ENCODE data around the gene VPS35L. TPM values are rescaled to one million over a fixed set of nuclear protein-coding genes. Genes with fewer than 3 reads are reported as not detected.

Gene VPS35L
- total RNA-seq, 1 experiment from 2014 or later, result 51.1 TPM

GRCh38 chr16:19605701-19606100 is 50.2 kb downstream of the VPS35L start:
- Histone ChIP-seq H3K4me3 (ENCODE audit: low read depth, low read length, poor library complexity, severe bottlenecking) (no peak overlapping the region), H3K4me1 (ENCODE audit: insufficient read depth, low read length, poor library complexity, severe bottlenecking) (no peaks in the 10 kb centered on the region), H3K27me3 (replicated peaks; ENCODE audit: insufficient read depth, low read depth, low read length, poor library complexity) (no peaks in the 10 kb centered on the region), H3K27ac (ENCODE audit: low read depth, low read length, poor library complexity, severe bottlenecking) (no peak overlapping the region), H3K9me3 (ENCODE audit: low read depth, low read length, poor library complexity, severe bottlenecking) (no peaks in the 10 kb centered on the region), H3K36me3 (ENCODE audit: insufficient read depth, low read length, poor library complexity, severe bottlenecking) (no peaks in the 10 kb centered on the region)
- no peak for TF ChIP-seq EZH2 (IDR thresholded peaks at IDR 0.05; ENCODE audit: borderline replicate concordance, low read depth, low read length, poor library complexity, severe bottlenecking)
- intact Hi-C loops (cut with micrococcal nuclease; ENCODE audit: unreplicated experiment), result loop anchor here (10.0 kb wide), 1 partner anchor 779 kb away; no protein-coding TSS in a partner anchor
- no TSS peak for BruUV-seq (replicated peaks)
- CTCF ChIA-PET, result no interaction called here
- DNase-seq (ENCODE audit: low spot score), result no peak
- POLR2A ChIA-PET (ENCODE audit: low non-redundant PET), result no interaction called here

GRCh38 chr16:19607616-19608280 is 52.2 kb downstream of the VPS35L start:
- Histone ChIP-seq H3K27ac (ENCODE audit: low read depth, low read length, poor library complexity, severe bottlenecking) (no peak overlapping the region), H3K9me3 (ENCODE audit: low read depth, low read length, poor library complexity, severe bottlenecking) (no peaks in the 10 kb centered on the region), H3K27me3 (replicated peaks; ENCODE audit: insufficient read depth, low read depth, low read length, poor library complexity) (no peaks in the 10 kb centered on the region), H3K36me3 (ENCODE audit: insufficient read depth, low read length, poor library complexity, severe bottlenecking) (no peaks in the 10 kb centered on the region), H3K4me3 (ENCODE audit: low read depth, low read length, poor library complexity, severe bottlenecking) (no peak overlapping the region), H3K4me1 (ENCODE audit: insufficient read depth, low read length, poor library complexity, severe bottlenecking) (no peaks in the 10 kb centered on the region)
- TF ChIP-seq, protein P1, sequence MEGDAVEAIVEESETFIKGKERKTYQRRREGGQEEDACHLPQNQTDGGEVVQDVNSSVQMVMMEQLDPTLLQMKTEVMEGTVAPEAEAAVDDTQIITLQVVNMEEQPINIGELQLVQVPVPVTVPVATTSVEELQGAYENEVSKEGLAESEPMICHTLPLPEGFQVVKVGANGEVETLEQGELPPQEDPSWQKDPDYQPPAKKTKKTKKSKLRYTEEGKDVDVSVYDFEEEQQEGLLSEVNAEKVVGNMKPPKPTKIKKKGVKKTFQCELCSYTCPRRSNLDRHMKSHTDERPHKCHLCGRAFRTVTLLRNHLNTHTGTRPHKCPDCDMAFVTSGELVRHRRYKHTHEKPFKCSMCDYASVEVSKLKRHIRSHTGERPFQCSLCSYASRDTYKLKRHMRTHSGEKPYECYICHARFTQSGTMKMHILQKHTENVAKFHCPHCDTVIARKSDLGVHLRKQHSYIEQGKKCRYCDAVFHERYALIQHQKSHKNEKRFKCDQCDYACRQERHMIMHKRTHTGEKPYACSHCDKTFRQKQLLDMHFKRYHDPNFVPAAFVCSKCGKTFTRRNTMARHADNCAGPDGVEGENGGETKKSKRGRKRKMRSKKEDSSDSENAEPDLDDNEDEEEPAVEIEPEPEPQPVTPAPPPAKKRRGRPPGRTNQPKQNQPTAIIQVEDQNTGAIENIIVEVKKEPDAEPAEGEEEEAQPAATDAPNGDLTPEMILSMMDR (conservative IDR thresholded peaks at IDR 0.05; ENCODE audit: low read depth, low read length), result no peak
- no peak for TF ChIP-seq EZH2 (IDR thresholded peaks at IDR 0.05; ENCODE audit: borderline replicate concordance, low read depth, low read length, poor library complexity, severe bottlenecking)
- ChIA-PET POLR2A (ENCODE audit: low non-redundant PET) (no interaction called here), CTCF (no interaction called here)
- DNase-seq (ENCODE audit: low spot score), result no peak
- BruUV-seq (replicated peaks), result no TSS peak
- intact Hi-C loops (cut with micrococcal nuclease; ENCODE audit: unreplicated experiment), result loop anchor here (10.0 kb wide), 1 partner anchor 777 kb away; no protein-coding TSS in a partner anchor

- TF ChIP-seq, protein P1 (conservative IDR thresholded peaks at IDR 0.05; ENCODE audit: low read depth, low read length), result no peak
- TF ChIP-seq EZH2 (IDR thresholded peaks at IDR 0.05; ENCODE audit: borderline replicate concordance, low read depth, low read length, poor library complexity, severe bottlenecking), result no peak
- no peaks in the 10 kb centered on the region for H3K4me1 ChIP-seq (ENCODE audit: insufficient read depth, low read length, poor library complexity, severe bottlenecking)
- BruUV-seq (replicated peaks), result no TSS peak
- H3K4me3 ChIP-seq (ENCODE audit: low read depth, low read length, poor library complexity, severe bottlenecking), result no peak overlapping the region
- no peak overlapping the region for H3K27ac ChIP-seq (ENCODE audit: low read depth, low read length, poor library complexity, severe bottlenecking)
- intact Hi-C loops (cut with micrococcal nuclease; ENCODE audit: unreplicated experiment), result loop anchor here (10.0 kb wide), 1 partner anchor 775 kb away; no protein-coding TSS in a partner anchor
- ChIA-PET POLR2A (ENCODE audit: low non-redundant PET) (no interaction called here), CTCF (no interaction called here)
- no peaks in the 10 kb centered on the region for H3K27me3 ChIP-seq (replicated peaks; ENCODE audit: insufficient read depth, low read depth, low read length, poor library complexity)
- H3K9me3 ChIP-seq (ENCODE audit: low read depth, low read length, poor library complexity, severe bottlenecking), result no peaks in the 10 kb centered on the region
- no peak for DNase-seq (ENCODE audit: low spot score)
- no peaks in the 10 kb centered on the region for H3K36me3 ChIP-seq (ENCODE audit: insufficient read depth, low read length, poor library complexity, severe bottlenecking)
Observed at GRCh38 chr16:19609359-19609758, 53.9 kb downstream of the VPS35L start.

DNA sequence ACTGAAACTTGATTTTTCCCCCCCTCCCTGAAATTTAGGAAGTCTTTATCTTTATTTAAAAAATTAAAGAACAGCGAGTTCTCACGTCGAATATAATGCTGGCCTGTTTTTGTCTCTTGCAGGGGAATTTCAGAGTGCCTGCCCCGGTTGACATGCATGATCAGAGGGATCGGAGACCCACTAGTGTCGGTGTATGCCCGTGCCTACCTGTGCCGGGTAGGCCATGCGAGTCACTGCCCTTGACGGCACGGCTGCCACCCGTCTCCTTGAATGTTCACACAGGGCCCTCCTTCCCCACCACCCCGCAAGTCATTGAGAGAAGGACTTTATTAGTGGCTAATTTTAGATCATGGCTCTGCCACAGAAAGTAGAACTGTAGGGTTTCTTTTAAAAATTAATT is 54.7 kb downstream of the VPS35L start:
- DNase-seq (ENCODE audit: low spot score), result no peak
- CTCF ChIA-PET, result no interaction called here
- H3K27me3 ChIP-seq (replicated peaks; ENCODE audit: insufficient read depth, low read depth, low read length, poor library complexity), result no peaks in the 10 kb centered on the region
- no peak overlapping the region for H3K4me3 ChIP-seq (ENCODE audit: low read depth, low read length, poor library complexity, severe bottlenecking)
- intact Hi-C loops (cut with micrococcal nuclease; ENCODE audit: unreplicated experiment), result no loop called here
- TF ChIP-seq, protein P1 (conservative IDR thresholded peaks at IDR 0.05; ENCODE audit: low read depth, low read length), result no peak
- no peak for TF ChIP-seq EZH2 (IDR thresholded peaks at IDR 0.05; ENCODE audit: borderline replicate concordance, low read depth, low read length, poor library complexity, severe bottlenecking)
- no TSS peak for BruUV-seq (replicated peaks)
- H3K36me3 ChIP-seq (ENCODE audit: insufficient read depth, low read length, poor library complexity, severe bottlenecking), result no peaks in the 10 kb centered on the region
- POLR2A ChIA-PET (ENCODE audit: low non-redundant PET), result no interaction called here
- H3K27ac ChIP-seq (ENCODE audit: low read depth, low read length, poor library complexity, severe bottlenecking), result no peak overlapping the region
- H3K4me1 ChIP-seq (ENCODE audit: insufficient read depth, low read length, poor library complexity, severe bottlenecking), result no peaks in the 10 kb centered on the region
- no peaks in the 10 kb centered on the region for H3K9me3 ChIP-seq (ENCODE audit: low read depth, low read length, poor library complexity, severe bottlenecking)

Measured in A673 (cell line).